Measurements from ENCODE around the gene RTP2. TPM values are rescaled to one million over a fixed set of nuclear protein-coding genes. Genes with fewer than 3 reads are reported as not detected.

Gene RTP2
- total and polyA plus RNA-seq, 2 donors (not counting 3 experiments of a cell fraction or from before 2014, with no cell fraction given) = not detected

DNA sequence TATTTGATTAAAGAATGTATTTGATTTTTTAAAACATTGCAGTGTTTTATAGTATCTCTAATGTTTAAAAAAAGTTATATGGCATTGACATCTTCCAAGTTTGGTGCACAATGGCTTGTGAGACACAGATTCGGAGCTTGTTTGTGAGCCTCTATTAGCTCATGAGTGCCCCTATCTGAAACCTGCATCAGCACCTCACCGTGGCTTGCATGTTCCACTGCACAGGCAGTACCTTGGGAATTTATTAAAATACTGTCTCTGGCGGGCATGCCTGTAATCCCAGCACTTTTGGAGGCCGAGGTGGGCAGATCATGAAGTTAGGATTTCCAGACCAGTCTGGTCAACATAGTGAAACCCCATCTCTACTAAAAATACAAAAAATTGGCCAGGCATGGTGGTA, 6.8 kb upstream of the RTP2 start:
- no peaks in the 10 kb centered on the region for H3K9me1 ChIP-seq (replicated peaks; ENCODE audit: control insufficient read depth, extremely low read depth, insufficient read depth, low read length)
- no peaks in the 10 kb centered on the region for H3K9me3 ChIP-seq (replicated peaks; ENCODE audit: control insufficient read depth, insufficient read depth, low read length)
- no peak for FAIRE-seq
- no TSS peak for BruUV-seq (replicated peaks)
- ChIA-PET CTCF (interaction anchor here (0.6 to 1.7 kb wide), 5 partner anchors 27 to 490 kb away, joined by 3 to 11 read pairs (median 3); no protein-coding TSS in a partner anchor), POLR2A (no interaction called here)
- intact Hi-C loops (cut with micrococcal nuclease) (no loop called here), dilution Hi-C loops (cut with MboI; ENCODE audit: extremely low pct_ligation_motif_present, low sequenced_read_pairs) (no loop called here)
- H3K36me3 ChIP-seq (ENCODE audit: control insufficient read depth in 2 of 2, extremely low read depth in 1 of 2, insufficient read depth in 2 of 2, low read length in 2 of 2) = no peaks in the 10 kb centered on the region
- no peaks in the 10 kb centered on the region for H3K79me2 ChIP-seq (ENCODE audit: control insufficient read depth, insufficient read depth, low read length)
- H3K4me3 ChIP-seq (replicated peaks in 1 of 3; ENCODE audit: insufficient read depth in 1 of 3, low read depth in 1 of 3, low read length in 3 of 3) = no peak overlapping the region
- TF ChIP-seq FOS (IDR thresholded peaks at IDR 0.05; ENCODE audit: borderline replicate concordance, insufficient read depth, low read length) (no peak), CTCF (IDR thresholded peaks at IDR 0.05; ENCODE audit: extremely low read depth in 1 of 2, insufficient read depth in 1 of 2, low read depth in 1 of 2, low read length in 2 of 2) (no peak), GATA2 (IDR thresholded peaks at IDR 0.05; ENCODE audit: insufficient read depth, insufficient read length, low read depth, low read length) (no peak), JUN (IDR thresholded peaks at IDR 0.05; ENCODE audit: borderline replicate concordance, insufficient read depth, insufficient read length, low read depth) (no peak), MYC (IDR thresholded peaks at IDR 0.05; ENCODE audit: low read depth, low read length) (no peak), POLR2A (IDR thresholded peaks at IDR 0.05; ENCODE audit: low read depth, low read length) (no peak), EZH2 (IDR thresholded peaks at IDR 0.05; ENCODE audit: borderline replicate concordance, low read depth, low read length, severe bottlenecking) (no peak)
- TF ChIP-seq, protein P1, sequence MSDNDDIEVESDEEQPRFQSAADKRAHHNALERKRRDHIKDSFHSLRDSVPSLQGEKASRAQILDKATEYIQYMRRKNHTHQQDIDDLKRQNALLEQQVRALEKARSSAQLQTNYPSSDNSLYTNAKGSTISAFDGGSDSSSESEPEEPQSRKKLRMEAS (IDR thresholded peaks at IDR 0.05; ENCODE audit: insufficient read depth, insufficient read length) = no peak
- no peaks in the 10 kb centered on the region for H3K4me1 ChIP-seq (ENCODE audit: control insufficient read depth, extremely low read depth, insufficient read depth, low read length)
- H2AFZ ChIP-seq (ENCODE audit: low read depth, low read length) = no peak overlapping the region
- no peaks in the 10 kb centered on the region for H3K27me3 ChIP-seq (ENCODE audit: control insufficient read depth in 2 of 2, insufficient read depth in 2 of 2, low read length in 2 of 2)
- H3K4me2 ChIP-seq (ENCODE audit: insufficient read depth, low read length) = no peak overlapping the region
- no peak overlapping the region for H3K27ac ChIP-seq (ENCODE audit: insufficient read depth, low read depth, low read length)
- no peaks in the 10 kb centered on the region for H4K20me1 ChIP-seq (replicated peaks; ENCODE audit: control insufficient read depth, extremely low read depth, insufficient read depth, low read length)
- H3K9ac ChIP-seq (replicated peaks; ENCODE audit: extremely low read depth, insufficient read depth, low read length) = no peak overlapping the region
- DNase-seq (ENCODE audit: low read depth, low spot score) = no peak
